A549 (cell line): Measurements from ENCODE around the gene TRAPPC5. TPM values are rescaled to one million over a fixed set of nuclear protein-coding genes. Genes with fewer than 3 reads are reported as not detected.

Source experiments
- ATAC-seq, 2 experiments: fragments of 200-7000 bp in 1 of 2; fragments of >200 bp in 1 of 2; cut with Nextera tagmentation in 1 of 2; cut with Tn5 transposase in 1 of 2; 3 replicates each; pipeline versions ENCODE4 v1.8.0 to v1.9.1; 2018 to 2020; ENCODE audit warnings: mild to moderate bottlenecking in 1 of 2, moderate library complexity in 1 of 2
- CTCF ChIA-PET: fragments of 300-600 bp; sonication (Branson Sonifier 250); formaldehyde crosslinking; extraction: SDS; loops from one replicate; lab custom pipeline; 2021; ENCODE audit warnings: antibody characterized with exemption, inconsistent platforms; lab: Yijun Ruan, JAX
- POLR2A ChIA-PET: fragments of 350-600 bp; formaldehyde crosslinking; extraction: SDS; loops from one replicate; lab custom pipeline; 2021; ENCODE audit warnings: antibody characterized with exemption, inconsistent platforms; lab: Yijun Ruan, JAX
- DNase-seq, 2 experiments: peaks; one replicate each; pipeline versions ENCODE4 v3.0.0 to v3.0.0-alpha.2; 2011 to 2016; ENCODE audit warnings: low read depth in 1 of 2, low spot score in 1 of 2
- FAIRE-seq: peaks from 2 replicates; lab custom pipeline; 2011; peaks lifted over from hg19 to GRCh38; lab: Jason Lieb, UNC
- H3K27ac ChIP-seq, 2 experiments: fragments of >200 bp; sonication (Bioruptor Twin); formaldehyde crosslinking; 3 replicates each; pipeline ENCODE4 v1.5.1; 2016 to 2017
- H3K4me1 ChIP-seq: fragments of >200 bp; sonication (Bioruptor Twin); formaldehyde crosslinking; 3 replicates; pipeline ENCODE4 v1.6.1; 2016
- H3K4me2 ChIP-seq: fragments of >200 bp; sonication (Bioruptor Twin); formaldehyde crosslinking; 3 replicates; pipeline ENCODE4 v1.6.1; 2016
- H3K4me3 ChIP-seq: fragments of >200 bp; sonication (Bioruptor Twin); formaldehyde crosslinking; 3 replicates; pipeline ENCODE4 v1.5.1; 2016
- H3K9me3 ChIP-seq: fragments of >200 bp; sonication (Bioruptor Twin); formaldehyde crosslinking; 3 replicates; pipeline ENCODE4 v1.6.1; 2016
- ATOH8 ChIP-seq: fragments of 250-450 bp; sonication (Bioruptor Pico); IDR thresholded peaks from 2 replicates; pipeline ENCODE4 v1.5.0; 2020; ENCODE audit warnings: low read depth, mild to moderate bottlenecking, moderate library complexity
- BHLHE40 ChIP-seq: IDR thresholded peaks from 2 replicates; pipeline ENCODE4 v1.6.1; 2012; ENCODE audit warnings: low read depth, low read length, inconsistent platforms
- CEBPB ChIP-seq, 2 experiments: fragments of >200 bp in 1 of 2; sonication (Bioruptor Twin) in 1 of 2; formaldehyde crosslinking in 1 of 2; IDR thresholded peaks; 2 replicates each; pipeline ENCODE4 v1.6.1; 2012 to 2016
- CHD2 ChIP-seq: fragments of 150-350 bp; IDR thresholded peaks from 2 replicates; pipeline ENCODE4 v1.6.1; 2014; ENCODE audit warnings: low read length; ENCODE audit not compliant: partially characterized antibody
- E2F6 ChIP-seq: IDR thresholded peaks from 2 replicates; pipeline ENCODE4 v1.6.1; 2012; ENCODE audit warnings: low read depth, borderline replicate concordance
- EHMT2 ChIP-seq: fragments of 200-600 bp; sonication (generic); IDR thresholded peaks from 2 replicates; pipeline ENCODE4 v1.6.1; 2016; ENCODE audit warnings: antibody characterized with exemption, low read depth, mild to moderate bottlenecking, moderate library complexity
- ESRRA ChIP-seq: fragments of 150-350 bp; IDR thresholded peaks from 2 replicates; pipeline ENCODE4 v1.6.1; 2014; ENCODE audit warnings: mild to moderate bottlenecking, low read length, borderline replicate concordance
- GATA3 ChIP-seq: IDR thresholded peaks from 2 replicates; pipeline ENCODE4 v1.6.1; 2012; ENCODE audit warnings: borderline replicate concordance
- HOXA7 ChIP-seq: fragments of 250-450 bp; sonication (Bioruptor Pico); IDR thresholded peaks from 2 replicates; pipeline ENCODE4 v1.5.0; 2020; ENCODE audit warnings: mild to moderate bottlenecking, moderate library complexity
- HOXB13 ChIP-seq: fragments of 250-450 bp; sonication (Bioruptor Pico); IDR thresholded peaks from 2 replicates; pipeline ENCODE4 v1.5.0; 2020; ENCODE audit warnings: low read depth, mild to moderate bottlenecking, moderate library complexity
- HOXB5 ChIP-seq: fragments of 250-450 bp; sonication (Bioruptor Pico); IDR thresholded peaks from 2 replicates; pipeline ENCODE4 v1.5.0; 2020; ENCODE audit warnings: mild to moderate bottlenecking, moderate library complexity
- KDM1A ChIP-seq: fragments of 200-600 bp; sonication (generic); IDR thresholded peaks from 2 replicates; pipeline ENCODE4 v1.6.1; 2016; ENCODE audit warnings: low read depth, mild to moderate bottlenecking
- KDM5A ChIP-seq: fragments of 200-600 bp; sonication (generic); IDR thresholded peaks from 2 replicates; pipeline ENCODE4 v1.6.1; 2016; ENCODE audit warnings: antibody characterized with exemption, mild to moderate bottlenecking
- NR3C1 ChIP-seq: fragments of >200 bp; sonication (Bioruptor Twin); formaldehyde crosslinking; IDR thresholded peaks from 3 replicates; pipeline ENCODE4 v1.6.1; 2017
- PBX3 ChIP-seq: IDR thresholded peaks from 2 replicates; pipeline ENCODE4 v1.6.1; 2012
- PHF8 ChIP-seq: fragments of 200-600 bp; sonication (generic); IDR thresholded peaks from 2 replicates; pipeline ENCODE4 v1.6.1; 2016; ENCODE audit warnings: low read depth, mild to moderate bottlenecking, antibody characterized with exemption, moderate library complexity, borderline replicate concordance
- POLR2A ChIP-seq: IDR thresholded peaks from 2 replicates; pipeline ENCODE4 v1.6.1; 2012; ENCODE audit warnings: mild to moderate bottlenecking, low read length
- POLR2AphosphoS2 ChIP-seq: conservative IDR thresholded peaks from 2 replicates; pipeline ENCODE4 v1.6.1; 2012; ENCODE audit warnings: low read length, improper control_type of control experiment, inconsistent platforms
- RAD21 ChIP-seq, 2 experiments: fragments of >200 bp in 1 of 2; sonication (Bioruptor Twin) in 1 of 2; formaldehyde crosslinking in 1 of 2; IDR thresholded peaks in 1 of 2; conservative IDR thresholded peaks in 1 of 2; 2 replicates in 1 of 2; 3 replicates in 1 of 2; pipeline ENCODE4 v1.6.1; 2012 to 2018; ENCODE audit warnings: inconsistent platforms in 1 of 2
- SMC3 ChIP-seq: fragments of >200 bp; sonication (Bioruptor Twin); formaldehyde crosslinking; IDR thresholded peaks from 3 replicates; pipeline ENCODE4 v1.6.1; 2018; ENCODE audit warnings: inconsistent platforms
- SREBF2 ChIP-seq: fragments of 450-650 bp; IDR thresholded peaks from 2 replicates; pipeline ENCODE4 v1.6.1; 2014; ENCODE audit warnings: mild to moderate bottlenecking, moderate library complexity
- WGBS: methylation state at CpG from one replicate; pipeline ENCODE4 v1.1.6; 2017; ENCODE audit errors: missing lambda C conversion rate; 5-methylcytosine and 5-hydroxymethylcytosine counted together
- polyA plus RNA-seq, 4 experiments: library from polyadenylated mRNA; depleted of rRNA in 3 of 4; stranded (reverse); fragments of >200 nt; fragmentation: RNase III in 1 of 4; extraction: RNeasy Plus Mini Kit Qiagen cat#74134 plus additional on column Dnase treatment in 1 of 4; gene quantifications; 2 replicates in 3 of 4; 3 replicates in 1 of 4; pipeline ENCODE4 v1.2.3, GENCODE V29; 2011 to 2017
- TF ChIP-seq, protein P1 (sequence below): fragments of >200 bp; sonication (Bioruptor Twin); formaldehyde crosslinking; IDR thresholded peaks from 2 replicates; pipeline ENCODE4 v1.6.1; 2016
- TF ChIP-seq, protein P2 (sequence below): IDR thresholded peaks from 2 replicates; pipeline ENCODE4 v1.6.1; 2012
- TF ChIP-seq, protein P3 (sequence below): fragments of >200 bp; sonication (Bioruptor Twin); formaldehyde crosslinking; IDR thresholded peaks from 3 replicates; pipeline ENCODE4 v1.5.1; 2016
- TF ChIP-seq, protein P4 (sequence below): fragments of 250-450 bp; sonication (Bioruptor Pico); IDR thresholded peaks from 2 replicates; pipeline ENCODE4 v1.5.0; 2021; ENCODE audit warnings: mild to moderate bottlenecking, moderate library complexity, borderline replicate concordance

The TRAPPC5 gene
- polyA plus RNA-seq, 2 of the 4 experiments (the other 2 are of a cell fraction), result 31.6 to 59.8 TPM

DNA sequence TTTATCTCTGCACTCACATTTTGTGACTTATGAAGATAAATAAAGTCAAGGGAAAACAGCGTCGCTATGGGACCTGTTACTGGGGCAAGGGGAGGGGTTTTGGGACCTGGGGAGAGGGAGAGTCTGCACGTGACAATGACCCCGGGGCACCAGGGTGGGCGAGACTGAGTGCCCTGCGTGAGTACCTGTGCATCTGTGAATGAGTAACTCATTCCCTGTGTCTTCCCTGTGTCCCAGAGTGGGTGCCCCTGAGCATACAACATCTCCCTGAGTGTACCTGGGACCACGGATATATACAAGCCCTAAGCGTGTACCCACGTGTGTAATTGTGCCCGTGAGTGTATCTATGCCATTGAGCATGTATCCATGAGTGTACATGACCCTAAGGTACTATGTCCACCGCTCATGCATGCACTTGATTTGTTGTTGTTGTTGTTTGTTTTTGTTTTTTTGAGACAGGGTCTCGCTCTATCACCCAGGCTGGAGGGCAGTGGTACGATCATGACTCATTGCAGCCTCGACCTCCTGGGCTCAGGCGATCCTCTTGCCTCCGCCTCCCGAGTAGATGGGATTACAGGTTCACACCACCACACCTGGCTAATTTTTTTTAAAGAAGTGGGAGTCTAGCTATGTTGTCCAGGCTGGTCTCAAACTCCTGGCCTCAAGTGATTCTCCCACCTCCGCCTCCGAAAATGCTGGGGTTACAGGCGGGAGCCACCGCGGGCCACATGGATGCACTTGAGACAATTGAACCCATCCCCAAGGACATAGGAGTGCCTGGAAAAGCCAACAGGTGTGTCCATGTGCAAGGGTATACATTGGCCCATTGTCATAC, 645 bp upstream of the TRAPPC5 start:
- no peak; a peak in 3 of 6 replicates for ATAC-seq
- Histone ChIP-seq H3K4me1 (peaks cover 10% of the 10 kb centered on the region; the same call in 2 of the 3 replicates), H3K4me3 (peak overlapping the region; percentile 99), H3K9me3 (no peaks in the 10 kb centered on the region), H3K4me2 (peak overlapping the region; percentile 100), H3K27ac (peak overlapping the region; percentile 99)
- no peak for FAIRE-seq
- no peak for DNase-seq
- POLR2A ChIA-PET, result interaction anchor here (1.0 to 2.0 kb wide), 2 partner anchors 112 to 120 kb away, joined by 3 to 5 read pairs; no protein-coding TSS in a partner anchor
- 45% methylated on average over 17 of the region's 22 CpGs for WGBS
- no peak for TF ChIP-seq SREBF2
- TF ChIP-seq NR3C1, result no peak
- TF ChIP-seq KDM5A, result no peak
- no peak for TF ChIP-seq EHMT2
- no peak for TF ChIP-seq E2F6
- TF ChIP-seq HOXB5, result no peak
- TF ChIP-seq PBX3, result no peak
- no peak for TF ChIP-seq BHLHE40
- TF ChIP-seq RAD21 (conservative IDR thresholded peaks at IDR 0.05 in 1 of 2, IDR thresholded peaks at IDR 0.05 in 1 of 2), result no peak
- TF ChIP-seq, protein P1, sequence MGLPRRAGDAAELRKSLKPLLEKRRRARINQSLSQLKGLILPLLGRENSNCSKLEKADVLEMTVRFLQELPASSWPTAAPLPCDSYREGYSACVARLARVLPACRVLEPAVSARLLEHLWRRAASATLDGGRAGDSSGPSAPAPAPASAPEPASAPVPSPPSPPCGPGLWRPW, result no peak
- TF ChIP-seq CEBPB (IDR thresholded peaks at IDR 0.05), result no peak
- no peak for TF ChIP-seq HOXA7
- CTCF ChIA-PET, result interaction anchor here (0.6 to 3.2 kb wide), 32 partner anchors 9 to 581 kb away, joined by 3 to 45 read pairs (median 4); partner anchors contain the start of genes CD209 and RETN

DNA sequence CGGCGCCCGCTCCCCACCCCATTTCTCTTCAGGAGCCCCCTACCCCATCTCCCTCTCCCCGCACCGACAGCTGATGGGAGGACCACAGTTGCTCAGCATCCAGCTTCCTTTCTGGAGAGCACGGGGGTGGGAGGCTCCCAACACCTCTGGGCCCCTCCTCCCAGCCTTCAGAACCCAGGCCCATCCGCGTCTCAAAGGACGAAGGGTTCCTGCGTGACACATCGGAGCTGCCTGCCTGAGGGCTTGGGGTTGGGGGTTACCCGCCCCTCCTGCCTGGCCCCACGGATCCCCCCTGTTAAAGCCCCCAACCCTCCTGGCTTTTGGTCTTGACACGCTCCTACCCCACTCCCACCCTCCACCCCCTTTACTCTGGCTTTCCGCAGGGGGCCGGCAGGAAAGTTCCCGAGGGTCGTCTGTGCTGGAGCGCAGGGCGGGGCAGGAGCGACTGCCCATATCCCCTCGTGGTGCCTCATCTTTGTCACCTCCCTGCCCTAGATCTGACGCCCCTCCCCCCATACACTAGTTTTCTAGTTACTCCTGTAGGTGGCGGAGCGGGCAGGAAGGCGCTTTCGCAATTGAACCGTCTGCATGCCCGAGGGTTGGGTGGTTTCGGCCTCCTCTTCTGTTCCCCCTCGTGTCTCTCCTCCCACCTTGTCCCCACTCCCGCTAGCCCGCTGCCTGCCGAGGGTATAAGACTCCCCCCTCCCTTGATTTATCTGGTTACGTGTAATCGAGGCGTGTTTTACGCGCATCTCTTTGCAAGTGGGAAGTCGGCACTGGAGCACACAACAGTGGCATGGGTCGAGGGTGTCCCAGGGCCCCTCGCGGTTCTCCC, 924 bp downstream of the TRAPPC5 start:
- ATAC-seq, result peak; percentile 62 to 74; a peak in 5 of 6 replicates
- Histone ChIP-seq H3K9me3 (no peaks in the 10 kb centered on the region), H3K4me1 (peaks cover 10% of the 10 kb centered on the region; the same call in 2 of the 3 replicates), H3K27ac (peak overlapping the region; percentile 99), H3K4me3 (peak overlapping the region; percentile 99), H3K4me2 (peak overlapping the region; percentile 100)
- TF ChIP-seq, protein P2, sequence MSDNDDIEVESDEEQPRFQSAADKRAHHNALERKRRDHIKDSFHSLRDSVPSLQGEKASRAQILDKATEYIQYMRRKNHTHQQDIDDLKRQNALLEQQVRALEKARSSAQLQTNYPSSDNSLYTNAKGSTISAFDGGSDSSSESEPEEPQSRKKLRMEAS, result peak; percentile 47
- TF ChIP-seq ATOH8, result no peak
- TF ChIP-seq PHF8, result no peak
- no peak for TF ChIP-seq ESRRA
- no peak for TF ChIP-seq KDM5A
- peak; percentile 80 to 94 for TF ChIP-seq CEBPB (IDR thresholded peaks at IDR 0.05)
- TF ChIP-seq CHD2, result peak; percentile 30
- no peak for TF ChIP-seq HOXA7
- TF ChIP-seq POLR2AphosphoS2, result no peak
- TF ChIP-seq HOXB13, result no peak
- no peak for TF ChIP-seq POLR2A
- TF ChIP-seq KDM1A, result no peak
- TF ChIP-seq GATA3, result no peak
- peak; percentile 40; the same call in 2 of the 3 replicates for TF ChIP-seq SMC3
- 0 out of 5 replicates have a peak, but pooled peaks of 1 of the 2 experiments have one; percentile 22 for TF ChIP-seq RAD21 (conservative IDR thresholded peaks at IDR 0.05 in 1 of 2, IDR thresholded peaks at IDR 0.05 in 1 of 2)
- TF ChIP-seq, protein P3, sequence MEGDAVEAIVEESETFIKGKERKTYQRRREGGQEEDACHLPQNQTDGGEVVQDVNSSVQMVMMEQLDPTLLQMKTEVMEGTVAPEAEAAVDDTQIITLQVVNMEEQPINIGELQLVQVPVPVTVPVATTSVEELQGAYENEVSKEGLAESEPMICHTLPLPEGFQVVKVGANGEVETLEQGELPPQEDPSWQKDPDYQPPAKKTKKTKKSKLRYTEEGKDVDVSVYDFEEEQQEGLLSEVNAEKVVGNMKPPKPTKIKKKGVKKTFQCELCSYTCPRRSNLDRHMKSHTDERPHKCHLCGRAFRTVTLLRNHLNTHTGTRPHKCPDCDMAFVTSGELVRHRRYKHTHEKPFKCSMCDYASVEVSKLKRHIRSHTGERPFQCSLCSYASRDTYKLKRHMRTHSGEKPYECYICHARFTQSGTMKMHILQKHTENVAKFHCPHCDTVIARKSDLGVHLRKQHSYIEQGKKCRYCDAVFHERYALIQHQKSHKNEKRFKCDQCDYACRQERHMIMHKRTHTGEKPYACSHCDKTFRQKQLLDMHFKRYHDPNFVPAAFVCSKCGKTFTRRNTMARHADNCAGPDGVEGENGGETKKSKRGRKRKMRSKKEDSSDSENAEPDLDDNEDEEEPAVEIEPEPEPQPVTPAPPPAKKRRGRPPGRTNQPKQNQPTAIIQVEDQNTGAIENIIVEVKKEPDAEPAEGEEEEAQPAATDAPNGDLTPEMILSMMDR, result peak; percentile 44
- TF ChIP-seq, protein P4, sequence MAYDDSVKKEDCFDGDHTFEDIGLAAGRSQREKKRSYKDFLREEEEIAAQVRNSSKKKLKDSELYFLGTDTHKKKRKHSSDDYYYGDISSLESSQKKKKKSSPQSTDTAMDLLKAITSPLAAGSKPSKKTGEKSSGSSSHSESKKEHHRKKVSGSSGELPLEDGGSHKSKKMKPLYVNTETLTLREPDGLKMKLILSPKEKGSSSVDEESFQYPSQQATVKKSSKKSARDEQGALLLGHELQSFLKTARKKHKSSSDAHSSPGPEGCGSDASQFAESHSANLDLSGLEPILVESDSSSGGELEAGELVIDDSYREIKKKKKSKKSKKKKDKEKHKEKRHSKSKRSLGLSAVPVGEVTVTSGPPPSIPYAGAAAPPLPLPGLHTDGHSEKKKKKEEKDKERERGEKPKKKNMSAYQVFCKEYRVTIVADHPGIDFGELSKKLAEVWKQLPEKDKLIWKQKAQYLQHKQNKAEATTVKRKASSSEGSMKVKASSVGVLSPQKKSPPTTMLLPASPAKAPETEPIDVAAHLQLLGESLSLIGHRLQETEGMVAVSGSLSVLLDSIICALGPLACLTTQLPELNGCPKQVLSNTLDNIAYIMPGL (CRISPR knock-in tag), result no peak
- no peak for FAIRE-seq
- ChIA-PET CTCF (interaction anchor here (0.6 to 3.2 kb wide), 50 partner anchors 8 to 586 kb away, joined by 3 to 45 read pairs (median 4); partner anchors contain the start of genes CD209, PET100, RETN and STXBP2), POLR2A (interaction anchor here (1.0 to 2.0 kb wide), 2 partner anchors 113 to 118 kb away, joined by 3 to 5 read pairs; no protein-coding TSS in a partner anchor)
- peak; percentile 77 to 79 for DNase-seq
- WGBS, result 27% methylated on average over 35 of the region's 43 CpGs
